GM18870 (cell line): ENCODE measurements around the gene RAP1GAP2.
"Not testable (repeated sequence)": the region's sequence is repeated elsewhere in the genome, so short reads cannot be mapped to it uniquely, and the experiment has no call there.

Experiments
- ATAC-seq: cut with Tn5 transposase; IDR thresholded peaks from one replicate; pipeline ENCODE4 v1.9.1; 2021; ENCODE audit warnings: moderate library complexity; ENCODE audit not compliant: unreplicated experiment

RAP1GAP2 gene

GRCh38 chr17:2814049-2814448, 17.8 kb downstream of the RAP1GAP2 start:
- no peak for ATAC-seq

GRCh38 chr17:2814481-2815341, 18.5 kb downstream of the RAP1GAP2 start:
- ATAC-seq: no peak

- no peak for ATAC-seq
Observed at GRCh38 chr17:2815781-2816185, 19.5 kb downstream of the RAP1GAP2 start.

- ATAC-seq: no peak
Observed at GRCh38 chr17:2816688-2817087, 20.4 kb downstream of the RAP1GAP2 start.

GRCh38 chr17:2819294-2819693, 23.1 kb downstream of the RAP1GAP2 start:
- ATAC-seq: not testable (repeated sequence)

GRCh38 chr17:2819921-2820501, 23.8 kb downstream of the RAP1GAP2 start:
- no peak for ATAC-seq

- ATAC-seq: no peak
Observed at GRCh38 chr17:2821868-2822267, 25.6 kb downstream of the RAP1GAP2 start.

DNA sequence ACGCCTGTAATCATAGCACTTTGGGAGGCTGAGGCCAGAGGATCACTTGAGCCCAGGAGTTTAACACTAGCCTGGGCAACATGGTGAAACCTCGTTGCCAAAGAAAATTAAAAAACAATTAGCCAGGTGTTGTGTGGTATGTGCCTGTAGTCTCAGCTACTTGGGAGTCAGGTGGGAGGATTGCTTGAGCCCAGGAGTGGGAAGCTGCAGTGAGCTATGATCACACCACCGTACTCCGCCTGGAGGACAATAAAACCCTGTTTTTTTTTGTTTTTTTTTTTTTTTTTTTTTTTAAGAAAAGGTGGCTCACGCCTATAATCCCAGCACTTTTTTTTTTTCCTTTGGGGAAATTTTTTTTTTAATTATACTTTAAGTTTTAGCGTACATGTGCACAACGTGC, 26.1 kb downstream of the RAP1GAP2 start:
- no peak for ATAC-seq

DNA sequence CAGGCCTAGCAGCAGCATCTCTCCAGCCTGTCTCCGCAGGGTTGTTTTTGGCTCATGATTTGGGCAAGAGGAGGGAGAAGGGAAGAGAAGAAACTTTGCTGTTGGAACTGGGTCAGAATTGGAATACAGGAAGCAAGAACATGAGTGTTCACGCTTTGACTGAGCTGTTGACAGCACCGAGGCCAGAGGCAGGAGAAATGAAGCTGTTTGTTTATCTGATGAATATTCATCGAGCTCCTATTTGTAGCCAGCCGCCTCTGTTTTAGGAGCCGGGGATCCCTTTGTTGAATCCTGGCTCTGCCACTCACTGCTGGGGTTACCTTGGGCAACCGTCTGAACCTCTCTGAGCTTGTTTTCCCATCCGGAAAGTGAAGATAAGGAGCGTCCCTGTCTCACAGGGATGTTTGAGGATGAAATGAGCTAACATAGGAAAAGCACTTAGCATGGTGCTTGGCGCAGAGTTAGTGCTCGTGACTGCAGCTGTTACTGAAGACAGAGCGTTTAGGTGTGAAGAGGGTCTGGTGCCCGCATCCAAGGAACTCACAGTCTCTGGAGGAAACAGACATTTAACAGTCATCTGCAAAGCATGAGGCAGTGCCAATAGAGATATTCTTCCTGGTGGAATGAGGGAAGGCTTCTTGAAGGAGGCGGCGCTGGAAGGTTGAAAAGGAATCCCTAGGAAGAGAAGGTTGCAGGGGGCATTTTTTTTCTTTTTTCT, 29.2 kb downstream of the RAP1GAP2 start:
- no peak for ATAC-seq

- no peak for ATAC-seq
Observed at GRCh38 chr17:2828397-2829038, 32.3 kb downstream of the RAP1GAP2 start.

GRCh38 chr17:2830678-2831077, 34.4 kb downstream of the RAP1GAP2 start:
- no peak for ATAC-seq

DNA sequence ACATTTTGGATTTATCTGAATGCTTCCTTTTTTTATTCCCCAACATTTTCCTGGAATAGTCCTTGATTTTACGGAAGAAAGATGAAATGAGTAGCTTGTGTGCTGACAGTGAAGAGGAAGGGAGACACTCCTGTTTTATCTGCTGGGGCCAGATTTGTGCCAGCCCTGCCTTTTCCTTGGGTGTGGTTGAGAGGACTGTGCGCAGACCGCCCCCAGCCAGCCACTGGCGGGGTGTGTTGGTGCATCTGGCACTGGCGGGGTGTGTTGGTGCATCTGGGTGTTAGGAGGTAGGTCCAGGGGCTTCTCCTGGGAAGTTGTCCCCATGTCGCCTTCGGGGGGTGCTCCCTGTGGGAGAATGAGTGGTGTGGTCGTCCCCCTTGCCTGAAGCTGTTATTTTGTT, 39.5 kb downstream of the RAP1GAP2 start:
- ATAC-seq: no peak

DNA sequence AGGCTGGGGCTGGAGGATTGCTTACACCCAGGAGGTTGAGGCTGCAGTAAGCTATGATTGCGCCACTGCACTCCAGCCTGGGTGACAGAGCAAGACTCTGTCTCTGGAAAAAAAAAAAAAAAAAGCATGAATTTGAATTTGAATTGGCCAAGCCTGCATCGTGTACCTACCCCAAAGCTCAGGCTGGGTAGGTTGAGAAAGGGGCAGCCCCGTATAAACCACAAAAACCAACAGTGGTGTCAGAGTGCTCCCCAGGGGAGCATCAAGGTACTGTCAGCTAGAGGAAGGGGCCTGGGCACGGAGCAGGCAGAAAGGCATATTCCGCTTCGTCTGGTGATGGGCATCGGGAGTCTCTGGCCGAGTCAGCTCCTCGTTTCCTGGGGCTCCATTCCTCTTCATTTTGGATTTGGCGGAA, 40.9 kb downstream of the RAP1GAP2 start:
- no peak for ATAC-seq

DNA sequence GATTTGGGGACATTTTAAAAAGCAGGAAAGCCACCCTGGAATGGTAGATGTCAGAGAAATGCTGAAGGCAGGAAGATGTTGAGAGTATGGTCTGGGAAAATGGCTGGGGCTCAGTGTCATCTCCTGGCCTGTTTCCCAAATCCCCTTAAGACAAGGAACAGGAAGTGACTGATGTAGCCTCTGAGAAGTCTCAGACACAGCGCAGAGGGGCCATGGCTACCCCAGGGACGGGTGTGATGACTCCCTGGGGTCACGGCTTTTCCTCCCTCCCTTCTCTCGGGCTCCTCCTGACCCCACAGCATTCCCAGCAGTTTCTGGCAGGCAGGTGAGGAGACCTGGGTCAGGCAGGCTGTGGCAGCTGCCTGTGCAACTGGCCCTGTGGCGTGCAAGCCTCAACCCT, 45.4 kb downstream of the RAP1GAP2 start:
- no peak for ATAC-seq

DNA sequence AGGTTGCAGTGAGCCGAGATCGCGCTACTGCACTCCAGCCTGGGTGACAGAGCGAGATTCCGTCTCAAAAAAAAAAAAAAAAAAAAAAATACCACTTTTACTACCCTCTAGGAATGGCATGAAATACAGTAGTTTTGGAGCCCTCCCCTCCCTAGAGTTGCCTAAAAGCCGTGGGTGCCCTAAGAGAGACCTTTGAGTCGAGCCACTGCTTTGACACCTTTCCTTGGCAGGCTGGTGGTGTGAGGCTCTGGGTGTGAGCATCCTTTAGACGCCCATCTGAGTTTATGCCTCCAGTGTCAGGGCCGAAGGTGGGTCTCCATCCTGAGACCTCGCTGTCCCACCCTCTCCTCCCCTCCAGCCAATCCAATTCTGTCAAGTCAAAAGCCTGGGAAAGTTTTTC, 46.2 kb downstream of the RAP1GAP2 start:
- no peak for ATAC-seq

DNA sequence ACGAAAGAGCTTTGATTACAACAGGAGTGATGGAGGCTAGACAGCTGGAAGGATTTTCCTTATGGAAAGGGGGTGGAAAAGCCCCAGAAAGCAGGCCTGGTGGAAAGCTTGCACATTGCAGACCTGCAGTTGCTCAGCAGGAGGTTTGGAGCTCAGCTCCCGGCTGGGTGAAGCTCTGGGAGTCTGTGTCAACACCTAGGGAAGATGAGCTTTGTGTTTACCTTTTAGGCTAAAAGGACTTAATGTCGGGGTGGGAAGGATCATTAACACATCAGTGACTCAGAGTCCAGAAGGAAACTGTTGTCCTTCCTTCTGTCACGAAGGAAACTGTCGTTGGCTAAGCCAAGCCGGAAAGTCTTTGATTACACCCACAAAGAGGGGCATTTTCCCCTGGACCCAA, 48.2 kb downstream of the RAP1GAP2 start:
- no peak for ATAC-seq

GRCh38 chr17:2847381-2848333, 51.4 kb downstream of the RAP1GAP2 start:
- ATAC-seq: no peak

- no peak for ATAC-seq
Observed at GRCh38 chr17:2849327-2849670, 53.1 kb downstream of the RAP1GAP2 start.

DNA sequence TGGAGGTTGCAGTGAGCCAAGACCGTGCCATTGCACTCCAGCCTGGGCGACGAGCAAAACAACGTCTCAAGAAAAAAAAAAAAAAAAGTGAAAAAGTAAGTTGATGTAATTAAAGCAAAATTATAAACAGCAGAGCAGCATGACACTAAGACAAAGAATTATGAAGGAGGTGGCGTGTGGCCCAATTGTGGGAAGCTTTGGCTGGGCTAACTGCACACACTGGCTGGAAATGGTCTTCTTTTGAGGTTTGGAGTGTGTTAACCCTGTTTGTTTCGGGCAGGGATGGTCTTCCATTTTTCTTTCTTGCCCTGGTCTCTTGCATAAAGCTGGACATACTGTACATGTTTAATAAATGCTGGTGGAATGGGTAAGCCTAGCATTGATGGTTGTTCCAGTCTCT, 54.8 kb downstream of the RAP1GAP2 start:
- no peak for ATAC-seq

DNA sequence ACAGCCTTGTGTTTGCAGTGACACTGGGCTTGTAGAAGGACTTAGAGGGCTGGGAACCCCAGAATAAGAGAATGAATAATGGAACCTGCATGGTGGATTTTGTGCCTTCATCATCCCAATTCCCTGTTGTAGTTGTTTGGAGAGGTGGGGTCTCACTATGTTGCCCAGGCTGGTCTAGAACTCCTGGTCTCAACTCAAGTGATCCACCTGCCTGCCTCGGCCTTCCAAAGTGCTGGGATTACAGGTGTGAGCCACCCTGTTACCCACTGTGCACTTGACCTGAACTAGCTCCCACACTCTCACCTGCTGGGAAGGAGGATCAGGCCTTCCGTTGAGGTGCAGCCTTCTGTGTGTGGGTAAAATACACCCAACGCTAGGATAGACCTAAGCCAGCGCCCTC, 55.4 kb downstream of the RAP1GAP2 start:
- no peak for ATAC-seq
